Measurements from ENCODE around the gene MICALL2.

Gene MICALL2

DNA sequence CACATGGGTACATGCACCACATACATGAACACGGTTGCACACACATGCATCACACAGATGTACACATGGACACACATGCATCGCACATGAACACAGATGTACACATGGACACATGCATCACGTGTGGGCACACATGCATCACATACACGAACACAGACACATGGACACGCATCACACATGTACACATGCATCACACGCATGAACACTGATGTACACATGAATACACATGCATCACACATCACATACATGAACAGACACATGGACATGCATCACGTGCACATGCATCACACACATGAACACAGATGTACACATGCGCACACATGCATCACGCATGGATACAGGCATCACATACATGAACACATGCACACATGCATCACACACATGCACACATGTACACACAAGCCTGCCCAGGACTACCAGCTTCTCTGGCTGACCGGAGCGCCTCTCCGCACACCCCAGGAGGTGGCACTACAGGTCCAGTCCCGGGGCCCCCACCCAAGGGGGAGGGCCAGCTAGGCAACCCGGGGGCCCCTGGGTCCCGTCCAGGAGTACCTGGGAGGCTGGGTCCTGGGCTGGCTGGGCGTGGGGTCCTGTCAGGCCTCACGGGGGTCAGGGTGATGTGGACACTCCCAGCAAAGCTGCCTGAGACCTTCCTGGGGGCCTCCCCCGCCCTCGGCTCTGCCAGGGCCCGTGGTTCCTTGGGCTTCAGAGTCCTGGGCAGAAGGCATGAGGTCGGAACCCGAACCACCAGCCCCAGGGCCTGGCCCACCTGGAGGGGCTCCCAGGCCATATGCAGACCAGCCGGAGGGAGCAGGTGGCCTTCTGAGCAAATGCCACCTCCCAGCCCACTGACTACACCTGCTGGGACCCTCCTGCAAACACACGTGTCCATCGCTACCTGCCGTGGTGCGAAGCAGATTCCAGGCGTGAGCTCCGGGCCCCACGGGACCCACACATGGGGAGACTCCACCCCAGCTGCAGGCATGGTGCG lies 19.6 kb downstream of the MICALL2 start:
- POLR2A ChIA-PET: no interaction called here
- peaks cover 0 to 3% of the 10 kb centered on the region in 2 experiments; a peak in 1 of 3 replicates for H3K36me3 ChIP-seq (ENCODE audit: control insufficient read depth in 2 of 2, insufficient read depth in 1 of 2, low read length in 2 of 2)
- TF ChIP-seq, protein P1, sequence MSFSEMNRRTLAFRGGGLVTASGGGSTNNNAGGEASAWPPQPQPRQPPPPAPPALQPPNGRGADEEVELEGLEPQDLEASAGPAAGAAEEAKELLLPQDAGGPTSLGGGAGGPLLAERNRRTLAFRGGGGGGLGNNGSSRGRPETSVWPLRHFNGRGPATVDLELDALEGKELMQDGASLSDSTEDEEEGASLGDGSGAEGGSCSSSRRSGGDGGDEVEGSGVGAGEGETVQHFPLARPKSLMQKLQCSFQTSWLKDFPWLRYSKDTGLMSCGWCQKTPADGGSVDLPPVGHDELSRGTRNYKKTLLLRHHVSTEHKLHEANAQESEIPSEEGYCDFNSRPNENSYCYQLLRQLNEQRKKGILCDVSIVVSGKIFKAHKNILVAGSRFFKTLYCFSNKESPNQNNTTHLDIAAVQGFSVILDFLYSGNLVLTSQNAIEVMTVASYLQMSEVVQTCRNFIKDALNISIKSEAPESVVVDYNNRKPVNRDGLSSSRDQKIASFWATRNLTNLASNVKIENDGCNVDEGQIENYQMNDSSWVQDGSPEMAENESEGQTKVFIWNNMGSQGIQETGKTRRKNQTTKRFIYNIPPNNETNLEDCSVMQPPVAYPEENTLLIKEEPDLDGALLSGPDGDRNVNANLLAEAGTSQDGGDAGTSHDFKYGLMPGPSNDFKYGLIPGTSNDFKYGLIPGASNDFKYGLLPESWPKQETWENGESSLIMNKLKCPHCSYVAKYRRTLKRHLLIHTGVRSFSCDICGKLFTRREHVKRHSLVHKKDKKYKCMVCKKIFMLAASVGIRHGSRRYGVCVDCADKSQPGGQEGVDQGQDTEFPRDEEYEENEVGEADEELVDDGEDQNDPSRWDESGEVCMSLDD (tag by site-specific recombination; IDR thresholded peaks at IDR 0.05): no peak
- TF ChIP-seq ZNF138 (tag by site-specific recombination; IDR thresholded peaks at IDR 0.05; ENCODE audit: borderline replicate concordance) (no peak), GLIS2 (tag by site-specific recombination; IDR thresholded peaks at IDR 0.05) (peak; percentile 33)
- CTCF ChIA-PET: interaction anchor here (1.4 kb wide), 1 partner anchor 35 kb away, joined by 7 read pairs; no protein-coding TSS in a partner anchor
- no peak overlapping the region for H3K4me3 ChIP-seq (ENCODE audit: low read depth, low read length)
- no peak overlapping the region for H3K27ac ChIP-seq (ENCODE audit: extremely low read depth, low read depth, low read length)
- no peaks in the 10 kb centered on the region for H3K9me3 ChIP-seq (ENCODE audit: control insufficient read depth, insufficient read depth, low read depth, low read length)
- no peaks in the 10 kb centered on the region for H3K4me1 ChIP-seq (ENCODE audit: control insufficient read depth, insufficient read depth, low read length)

DNA sequence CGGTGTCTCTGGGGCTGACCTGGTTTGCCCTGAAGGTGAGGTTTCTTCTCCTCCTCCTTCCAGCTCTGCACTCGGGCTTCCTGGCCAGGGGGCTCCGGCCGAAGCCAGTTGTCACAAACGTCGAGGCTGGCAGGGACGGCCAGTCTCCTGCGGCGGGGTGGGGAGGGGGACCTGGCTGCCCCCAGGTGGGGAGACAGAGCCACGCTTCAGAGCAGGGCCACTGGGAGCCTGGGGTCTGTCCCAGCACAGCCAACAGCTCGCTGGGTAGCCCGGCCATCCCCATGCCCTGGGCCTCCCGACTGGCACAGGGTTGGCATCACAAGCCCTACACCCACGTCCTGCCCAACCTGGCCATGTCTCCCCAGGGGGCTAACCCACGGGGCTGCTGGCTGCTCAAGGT lies 20.4 kb downstream of the MICALL2 start:
- CTCF ChIA-PET: interaction anchor here (1.4 kb wide), 1 partner anchor 35 kb away, joined by 7 read pairs; no protein-coding TSS in a partner anchor

More for the DNA sequence above, 20.4 kb downstream of the MICALL2 start:
- Histone ChIP-seq H3K9me3 (ENCODE audit: control insufficient read depth, insufficient read depth, low read depth, low read length) (no peaks in the 10 kb centered on the region), H3K4me1 (ENCODE audit: control insufficient read depth, insufficient read depth, low read length) (no peaks in the 10 kb centered on the region), H3K36me3 (ENCODE audit: control insufficient read depth in 2 of 2, insufficient read depth in 1 of 2, low read length in 2 of 2) (peaks cover 0 to 3% of the 10 kb centered on the region in 2 experiments; a peak in 1 of 3 replicates), H3K27ac (ENCODE audit: extremely low read depth, low read depth, low read length) (no peak overlapping the region), H3K4me3 (ENCODE audit: low read depth, low read length) (no peak overlapping the region)
- TF ChIP-seq, protein P2, sequence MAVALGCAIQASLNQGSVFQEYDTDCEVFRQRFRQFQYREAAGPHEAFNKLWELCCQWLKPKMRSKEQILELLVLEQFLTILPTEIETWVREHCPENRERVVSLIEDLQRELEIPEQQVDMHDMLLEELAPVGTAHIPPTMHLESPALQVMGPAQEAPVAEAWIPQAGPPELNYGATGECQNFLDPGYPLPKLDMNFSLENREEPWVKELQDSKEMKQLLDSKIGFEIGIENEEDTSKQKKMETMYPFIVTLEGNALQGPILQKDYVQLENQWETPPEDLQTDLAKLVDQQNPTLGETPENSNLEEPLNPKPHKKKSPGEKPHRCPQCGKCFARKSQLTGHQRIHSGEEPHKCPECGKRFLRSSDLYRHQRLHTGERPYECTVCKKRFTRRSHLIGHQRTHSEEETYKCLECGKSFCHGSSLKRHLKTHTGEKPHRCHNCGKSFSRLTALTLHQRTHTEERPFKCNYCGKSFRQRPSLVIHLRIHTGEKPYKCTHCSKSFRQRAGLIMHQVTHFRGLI (tag by site-specific recombination; IDR thresholded peaks at IDR 0.05): no peak
- TF ChIP-seq, protein P3, sequence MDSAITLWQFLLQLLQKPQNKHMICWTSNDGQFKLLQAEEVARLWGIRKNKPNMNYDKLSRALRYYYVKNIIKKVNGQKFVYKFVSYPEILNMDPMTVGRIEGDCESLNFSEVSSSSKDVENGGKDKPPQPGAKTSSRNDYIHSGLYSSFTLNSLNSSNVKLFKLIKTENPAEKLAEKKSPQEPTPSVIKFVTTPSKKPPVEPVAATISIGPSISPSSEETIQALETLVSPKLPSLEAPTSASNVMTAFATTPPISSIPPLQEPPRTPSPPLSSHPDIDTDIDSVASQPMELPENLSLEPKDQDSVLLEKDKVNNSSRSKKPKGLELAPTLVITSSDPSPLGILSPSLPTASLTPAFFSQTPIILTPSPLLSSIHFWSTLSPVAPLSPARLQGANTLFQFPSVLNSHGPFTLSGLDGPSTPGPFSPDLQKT (IDR thresholded peaks at IDR 0.05; ENCODE audit: borderline replicate concordance, low read depth, low read length): no peak
- TF ChIP-seq KLF10 (tag by site-specific recombination; IDR thresholded peaks at IDR 0.05) (no peak), ZNF596 (tag by site-specific recombination; IDR thresholded peaks at IDR 0.05) (no peak), ZNF549 (tag by site-specific recombination; IDR thresholded peaks at IDR 0.05) (no peak), HOXC10 (CRISPR knock-in tag; IDR thresholded peaks at IDR 0.05) (no peak), ZNF239 (tag by site-specific recombination; IDR thresholded peaks at IDR 0.05) (no peak), ZNF791 (tag by site-specific recombination; IDR thresholded peaks at IDR 0.05) (no peak), SCRT2 (tag by site-specific recombination; IDR thresholded peaks at IDR 0.05) (no peak), ZNF600 (tag by site-specific recombination; IDR thresholded peaks at IDR 0.05) (no peak), ZNF2 (tag by site-specific recombination; IDR thresholded peaks at IDR 0.05) (no peak), ZNF629 (tag by site-specific recombination; IDR thresholded peaks at IDR 0.05) (no peak), IKZF3 (tag by site-specific recombination; IDR thresholded peaks at IDR 0.05) (no peak), ZNF132 (tag by site-specific recombination; IDR thresholded peaks at IDR 0.05; ENCODE audit: borderline replicate concordance) (no peak), ZBTB20 (tag by site-specific recombination; IDR thresholded peaks at IDR 0.05) (no peak), MEIS1 (CRISPR knock-in tag; IDR thresholded peaks at IDR 0.05; ENCODE audit: borderline replicate concordance) (no peak), ZNF792 (tag by site-specific recombination; IDR thresholded peaks at IDR 0.05) (no peak)
- TF ChIP-seq, protein P4, sequence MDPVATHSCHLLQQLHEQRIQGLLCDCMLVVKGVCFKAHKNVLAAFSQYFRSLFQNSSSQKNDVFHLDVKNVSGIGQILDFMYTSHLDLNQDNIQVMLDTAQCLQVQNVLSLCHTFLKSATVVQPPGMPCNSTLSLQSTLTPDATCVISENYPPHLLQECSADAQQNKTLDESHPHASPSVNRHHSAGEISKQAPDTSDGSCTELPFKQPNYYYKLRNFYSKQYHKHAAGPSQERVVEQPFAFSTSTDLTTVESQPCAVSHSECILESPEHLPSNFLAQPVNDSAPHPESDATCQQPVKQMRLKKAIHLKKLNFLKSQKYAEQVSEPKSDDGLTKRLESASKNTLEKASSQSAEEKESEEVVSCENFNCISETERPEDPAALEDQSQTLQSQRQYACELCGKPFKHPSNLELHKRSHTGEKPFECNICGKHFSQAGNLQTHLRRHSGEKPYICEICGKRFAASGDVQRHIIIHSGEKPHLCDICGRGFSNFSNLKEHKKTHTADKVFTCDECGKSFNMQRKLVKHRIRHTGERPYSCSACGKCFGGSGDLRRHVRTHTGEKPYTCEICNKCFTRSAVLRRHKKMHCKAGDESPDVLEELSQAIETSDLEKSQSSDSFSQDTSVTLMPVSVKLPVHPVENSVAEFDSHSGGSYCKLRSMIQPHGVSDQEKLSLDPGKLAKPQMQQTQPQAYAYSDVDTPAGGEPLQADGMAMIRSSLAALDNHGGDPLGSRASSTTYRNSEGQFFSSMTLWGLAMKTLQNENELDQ (tag by site-specific recombination; IDR thresholded peaks at IDR 0.05; ENCODE audit: low read depth): no peak
- TF ChIP-seq, protein P5, sequence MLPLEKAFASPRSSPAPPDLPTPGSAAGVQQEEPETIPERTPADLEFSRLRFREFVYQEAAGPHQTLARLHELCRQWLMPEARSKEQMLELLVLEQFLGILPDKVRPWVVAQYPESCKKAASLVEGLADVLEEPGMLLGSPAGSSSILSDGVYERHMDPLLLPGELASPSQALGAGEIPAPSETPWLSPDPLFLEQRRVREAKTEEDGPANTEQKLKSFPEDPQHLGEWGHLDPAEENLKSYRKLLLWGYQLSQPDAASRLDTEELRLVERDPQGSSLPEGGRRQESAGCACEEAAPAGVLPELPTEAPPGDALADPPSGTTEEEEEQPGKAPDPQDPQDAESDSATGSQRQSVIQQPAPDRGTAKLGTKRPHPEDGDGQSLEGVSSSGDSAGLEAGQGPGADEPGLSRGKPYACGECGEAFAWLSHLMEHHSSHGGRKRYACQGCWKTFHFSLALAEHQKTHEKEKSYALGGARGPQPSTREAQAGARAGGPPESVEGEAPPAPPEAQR (tag by site-specific recombination; IDR thresholded peaks at IDR 0.05): no peak
- POLR2A ChIA-PET: interaction anchor here (1.6 kb wide), 1 partner anchor 20 kb away, joined by 3 read pairs; the partner anchor contains the start of gene MICALL2

Data from HEK293 (cell line).